ENCODE measurements around the gene VPREB3.

DNA sequence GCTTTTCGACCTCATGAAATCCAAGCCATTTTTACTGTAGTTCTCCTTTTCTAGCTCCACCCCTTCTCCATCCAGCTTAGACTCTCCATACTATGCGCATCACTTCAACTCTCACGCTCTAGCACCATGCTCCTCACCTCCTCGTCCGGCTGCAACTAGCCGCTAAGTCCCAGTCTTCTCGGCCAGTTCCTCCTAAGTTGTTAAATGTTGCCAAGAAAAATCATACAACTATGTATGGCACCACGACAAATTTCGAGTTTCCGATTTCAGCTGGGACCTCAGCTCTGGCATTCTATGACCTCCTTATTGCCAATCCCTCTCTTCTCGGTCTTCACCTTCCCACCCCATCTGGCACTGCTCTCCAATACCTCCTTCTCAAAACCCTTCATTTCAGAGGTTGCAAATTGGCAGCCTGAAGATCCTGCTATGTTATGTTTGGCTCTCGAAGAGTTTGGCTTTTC lies 4.4 kb downstream of the VPREB3 start:
- TF ChIP-seq POLR2A (IDR thresholded peaks at IDR 0.05; ENCODE audit: low read length) = no peak
- TF ChIP-seq GATA1 (IDR thresholded peaks at IDR 0.05; ENCODE audit: low read depth, low read length) = no peak
